ENCODE measurements around the gene ATP8B2. TPM values are rescaled to one million over a fixed set of nuclear protein-coding genes. Genes with fewer than 3 reads are reported as not detected.

ATP8B2 gene
- total and polyA plus RNA-seq, 10 of the 15 experiments (the other 5 are each of a cell fraction or from before 2014, with no cell fraction given), result 0.44 to 61.8 (median 15.0) TPM

GRCh38 chr1:154328318-154329151, 3.2 kb downstream of the ATP8B2 start (continued):
- peak; percentile 28; the same call in 1 of the 2 replicates for TF ChIP-seq MAX (IDR thresholded peaks at IDR 0.05; ENCODE audit: low read depth, low read length)
- TF ChIP-seq GATAD2B (conservative IDR thresholded peaks at IDR 0.05; ENCODE audit: low read depth), result peak; percentile 51
- no peak for TF ChIP-seq HDAC6 (IDR thresholded peaks at IDR 0.05; ENCODE audit: unreplicated experiment)
- peak in 1 of 2 experiments; percentile 84; a peak in 2 of 4 replicates for TF ChIP-seq BHLHE40 (IDR thresholded peaks at IDR 0.05; ENCODE audit: borderline replicate concordance in 1 of 2, low read depth in 2 of 2, low read length in 1 of 2)
- TF ChIP-seq ZBTB11 (CRISPR knock-in tag; IDR thresholded peaks at IDR 0.05), result no peak
- no peak for TF ChIP-seq RB1 (IDR thresholded peaks at IDR 0.05; ENCODE audit: borderline replicate concordance)
- TF ChIP-seq RELB (IDR thresholded peaks at IDR 0.05; ENCODE audit: low read depth), result 0 out of 2 replicates have a peak, but pooled peaks have one; percentile 6
- peak; percentile 32 to 90 for TF ChIP-seq EGR1 (IDR thresholded peaks at IDR 0.05; ENCODE audit: borderline replicate concordance in 1 of 2, low read depth in 2 of 2, low read length in 2 of 2)
- TF ChIP-seq NBN (IDR thresholded peaks at IDR 0.05), result 0 out of 2 replicates have a peak, but pooled peaks have one; percentile 19
- TF ChIP-seq SPI1 (IDR thresholded peaks at IDR 0.05; ENCODE audit: borderline replicate concordance, insufficient read depth, low read depth, low read length), result no peak
- peak; percentile 11; the same call in 1 of the 2 replicates for TF ChIP-seq NFYB (IDR thresholded peaks at IDR 0.05; ENCODE audit: insufficient read depth, low read depth, low read length)
- TF ChIP-seq LARP7 (IDR thresholded peaks at IDR 0.05), result peak; percentile 61; the same call in 1 of the 2 replicates
- no peak for TF ChIP-seq SMAD1 (IDR thresholded peaks at IDR 0.05; ENCODE audit: low read depth, partially characterized antibody)
- no peak for TF ChIP-seq TCF12 (IDR thresholded peaks at IDR 0.05; ENCODE audit: low read depth, low read length)
- peak; percentile 52; the same call in 1 of the 2 replicates for TF ChIP-seq NR2F1 (conservative IDR thresholded peaks at IDR 0.05)
- TF ChIP-seq STAT1 (conservative IDR thresholded peaks at IDR 0.05), result no peak
- TF ChIP-seq E4F1 (IDR thresholded peaks at IDR 0.05; ENCODE audit: borderline replicate concordance, partially characterized antibody), result no peak
- TF ChIP-seq DPF2 (IDR thresholded peaks at IDR 0.05), result peak; percentile 76
- TF ChIP-seq GABPA (IDR thresholded peaks at IDR 0.05; ENCODE audit: low read depth), result no peak
- TF ChIP-seq MXI1 (IDR thresholded peaks at IDR 0.05; ENCODE audit: low read depth, low read length), result 0 out of 2 replicates have a peak, but pooled peaks have one; percentile 45
- no peak for TF ChIP-seq MEF2B (IDR thresholded peaks at IDR 0.05; ENCODE audit: partially characterized antibody, poor library complexity, severe bottlenecking)
